K562 (cell line): ENCODE results near the gene RPRD1B. TPM values are rescaled to one million over a fixed set of nuclear protein-coding genes. Genes with fewer than 3 reads are reported as not detected.

Experiments
- ARID1B ChIP-seq: fragments of 450-650 bp; IDR thresholded peaks from 2 replicates; pipeline ENCODE4 v1.6.1; 2016; ENCODE audit warnings: antibody characterized with exemption, mild to moderate bottlenecking, inconsistent platforms
- BMI1 ChIP-seq: fragments of 150-350 bp; IDR thresholded peaks from 2 replicates; pipeline ENCODE4 v1.6.1; 2014; ENCODE audit warnings: low read length
- DDX20 ChIP-seq: fragments of 450-650 bp; IDR thresholded peaks from 2 replicates; pipeline ENCODE4 v1.6.1; 2016; ENCODE audit warnings: missing genetic modification characterization, low read depth, mild to moderate bottlenecking, missing compliant biosample characterization, moderate library complexity
- DIDO1 ChIP-seq: fragments of 450-650 bp; IDR thresholded peaks from 2 replicates; pipeline ENCODE4 v1.6.1; 2016; ENCODE audit warnings: low read depth, missing biosample characterization, missing genetic modification characterization
- E2F3 ChIP-seq: fragments of 250-450 bp; sonication (Bioruptor Pico); IDR thresholded peaks from 2 replicates; pipeline ENCODE4 v1.4.0; 2020; ENCODE audit warnings: mild to moderate bottlenecking
- GTF2E2 ChIP-seq: fragments of 200-800 bp; sonication (Bioruptor generic); IDR thresholded peaks from 2 replicates; pipeline ENCODE4 v1.6.1; 2016; ENCODE audit warnings: missing genetic modification characterization, missing compliant biosample characterization
- HDAC1 ChIP-seq, 2 experiments: fragments of 450-650 bp; IDR thresholded peaks; 2 replicates each; pipeline ENCODE4 v1.6.1; 2016 to 2017; ENCODE audit warnings: inconsistent platforms in 1 of 2, mild to moderate bottlenecking in 1 of 2, moderate library complexity in 1 of 2
- JUN ChIP-seq, 2 experiments: sonication (generic) in 1 of 2; formaldehyde crosslinking in 1 of 2; IDR thresholded peaks; 2 replicates each; pipeline versions ENCODE4 v1.6.1 to v1.8.0; 2012 to 2022; ENCODE audit warnings: borderline replicate concordance in 2 of 2, mild to moderate bottlenecking in 2 of 2, improper control_type of control experiment in 1 of 2, low read depth in 1 of 2, low read length in 1 of 2, missing genetic modification reagents in 1 of 2
- NBN ChIP-seq: fragments of 450-650 bp; IDR thresholded peaks from 2 replicates; pipeline ENCODE4 v1.6.1; 2016; ENCODE audit warnings: low read depth, mild to moderate bottlenecking
- NCOA4 ChIP-seq: fragments of 450-650 bp; IDR thresholded peaks from 2 replicates; pipeline ENCODE4 v1.6.1; 2018; ENCODE audit warnings: mild to moderate bottlenecking; ENCODE audit not compliant: partially characterized antibody
- POLR2A ChIP-seq: fragments of 450-650 bp; conservative IDR thresholded peaks from 2 replicates; pipeline ENCODE4 v1.6.1; 2016
- PTRF ChIP-seq: fragments of 450-650 bp; IDR thresholded peaks from 2 replicates; pipeline ENCODE4 v1.6.1; 2016; ENCODE audit warnings: mild to moderate bottlenecking, missing genetic modification characterization, missing compliant biosample characterization
- PTTG1 ChIP-seq: fragments of 450-650 bp; IDR thresholded peaks from 2 replicates; pipeline ENCODE4 v1.6.1; 2016; ENCODE audit warnings: low read depth, mild to moderate bottlenecking, missing genetic modification characterization, missing compliant biosample characterization
- RFX7 ChIP-seq: fragments of 250-450 bp; sonication (Bioruptor Pico); IDR thresholded peaks from 2 replicates; pipeline ENCODE4 v1.5.1; 2021; ENCODE audit warnings: mild to moderate bottlenecking
- TRIM24 ChIP-seq, 2 experiments: fragments of 450-650 bp; IDR thresholded peaks; 2 replicates each; pipeline ENCODE4 v1.6.1; 2016
- XRCC5 ChIP-seq: fragments of 200-400 bp; formaldehyde crosslinking; IDR thresholded peaks from 2 replicates; pipeline ENCODE4 v1.6.1; 2017; ENCODE audit warnings: low read depth, mild to moderate bottlenecking, low read length
- ZBTB17 ChIP-seq: fragments of 450-650 bp; formaldehyde crosslinking; IDR thresholded peaks from 2 replicates; pipeline ENCODE4 v1.4.0; 2020; ENCODE audit warnings: mild to moderate bottlenecking
- ZEB2 ChIP-seq: fragments of 450-650 bp; IDR thresholded peaks from 2 replicates; pipeline ENCODE4 v1.6.1; 2016
- ZFP36 ChIP-seq: fragments of 150-350 bp; IDR thresholded peaks from 2 replicates; pipeline ENCODE4 v1.6.1; 2018; ENCODE audit warnings: low read length, low read depth; ENCODE audit not compliant: partially characterized antibody
- ZNF408 ChIP-seq: fragments of 250-450 bp; sonication (Bioruptor Pico); IDR thresholded peaks from 2 replicates; pipeline ENCODE4 v1.4.0; 2020; ENCODE audit warnings: low read depth, mild to moderate bottlenecking, moderate library complexity
- ZNF583 ChIP-seq: fragments of 250-450 bp; sonication (Bioruptor Pico); IDR thresholded peaks from 2 replicates; pipeline ENCODE4 v1.4.0; 2020
- ZNF644 ChIP-seq: fragments of 200-800 bp; sonication (Bioruptor generic); IDR thresholded peaks from 2 replicates; pipeline ENCODE4 v1.6.1; 2016; ENCODE audit warnings: low read depth, missing genetic modification characterization, missing compliant biosample characterization
- polyA plus RNA-seq, 8 experiments: library from polyadenylated mRNA; depleted of rRNA in 4 of 8; stranded (reverse) in 5 of 8; unstranded in 3 of 8; fragments of >200 nt; fragmentation: Nextera tagmentation in 2 of 8; fragmentation: Illumina TruSeq in 1 of 8; extraction: Ambion mirVana in 2 of 8; extraction: Trizol in 1 of 8; gene quantifications; 2 replicates each; pipeline versions ENCODE4 v1.2.1 to v1.2.3, GENCODE V29; 2011 to 2014; ENCODE audit warnings: inconsistent platforms in 1 of 8, missing spikeins in 1 of 8
- total RNA-seq, 7 experiments: library from RNA; depleted of rRNA in 6 of 7; stranded (reverse); fragments of >200 nt in 6 of 7; fragmentation: Illumina TruSeq in 2 of 7; extraction: Trizol in 2 of 7; gene quantifications; 2 replicates each; pipeline versions ENCODE4 v1.2.1 to v1.2.3, GENCODE V29; 2011 to 2021; ENCODE audit warnings: low replicate concordance in 1 of 7
- TF ChIP-seq, protein P1 (sequence below), 2 experiments: fragments of 200-800 bp in 1 of 2; sonication (Bioruptor generic) in 1 of 2; sonication (generic) in 1 of 2; formaldehyde crosslinking in 1 of 2; IDR thresholded peaks in 1 of 2; conservative IDR thresholded peaks in 1 of 2; 2 replicates each; pipeline versions ENCODE4 v1.5.0 to v1.6.1; 2016 to 2020; ENCODE audit warnings: missing compliant biosample characterization in 1 of 2, missing genetic modification characterization in 1 of 2, missing genetic modification reagents in 1 of 2
- TF ChIP-seq, protein P2 (sequence below): sonication (generic); formaldehyde crosslinking; IDR thresholded peaks from 2 replicates; pipeline ENCODE4 v1.9.0; 2022; ENCODE audit warnings: mild to moderate bottlenecking, missing genetic modification reagents
- TF ChIP-seq, protein P3 (sequence below), 2 experiments: fragments of 450-650 bp in 1 of 2; sonication (generic) in 1 of 2; formaldehyde crosslinking; conservative IDR thresholded peaks; 2 replicates each; pipeline versions ENCODE4 v1.4.0 to v1.8.1; 2020 to 2022; ENCODE audit warnings: mild to moderate bottlenecking in 1 of 2, missing genetic modification reagents in 1 of 2
- TF ChIP-seq, protein P4 (sequence below): fragments of 250-450 bp; sonication (Bioruptor Pico); IDR thresholded peaks from 2 replicates; pipeline ENCODE4 v1.8.0; 2022; ENCODE audit warnings: moderate library complexity, mild to moderate bottlenecking, inconsistent platforms
- TF ChIP-seq, protein P5 (sequence below): fragments of 450-650 bp; formaldehyde crosslinking; conservative IDR thresholded peaks from 2 replicates; pipeline ENCODE4 v1.4.0; 2022; ENCODE audit warnings: mild to moderate bottlenecking, missing genetic modification characterization

Gene RPRD1B
- total and polyA plus RNA-seq, 9 of the 15 experiments (the other 6 are each of a cell fraction or from before 2014, with no cell fraction given): 5.5 to 43.0 (median 24.4) TPM

DNA sequence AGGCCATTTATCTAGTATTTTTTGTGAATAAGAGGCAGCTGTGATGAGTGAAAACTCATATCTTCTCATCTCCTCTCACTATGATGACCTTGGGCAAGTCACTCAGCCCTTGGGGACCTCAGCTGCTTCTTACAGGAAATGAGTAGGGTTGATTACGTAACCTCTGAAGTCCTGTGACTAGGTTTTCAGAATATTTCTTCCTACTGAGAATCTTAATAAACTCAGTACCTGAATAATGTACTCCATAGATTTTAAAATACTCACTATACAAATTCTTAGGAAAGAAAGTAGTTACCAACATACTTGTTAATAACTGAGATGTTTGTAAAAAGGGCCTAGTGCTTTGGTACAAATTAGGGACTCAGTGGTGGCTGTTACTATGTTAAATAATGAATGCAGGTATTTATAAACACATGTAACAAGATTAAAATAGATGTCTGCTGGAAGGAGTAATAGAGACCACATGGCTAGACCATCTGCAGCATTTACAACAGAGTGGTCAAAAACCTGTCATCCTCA is 60.9 kb downstream of the RPRD1B start (continued):
- TF ChIP-seq, protein P1, sequence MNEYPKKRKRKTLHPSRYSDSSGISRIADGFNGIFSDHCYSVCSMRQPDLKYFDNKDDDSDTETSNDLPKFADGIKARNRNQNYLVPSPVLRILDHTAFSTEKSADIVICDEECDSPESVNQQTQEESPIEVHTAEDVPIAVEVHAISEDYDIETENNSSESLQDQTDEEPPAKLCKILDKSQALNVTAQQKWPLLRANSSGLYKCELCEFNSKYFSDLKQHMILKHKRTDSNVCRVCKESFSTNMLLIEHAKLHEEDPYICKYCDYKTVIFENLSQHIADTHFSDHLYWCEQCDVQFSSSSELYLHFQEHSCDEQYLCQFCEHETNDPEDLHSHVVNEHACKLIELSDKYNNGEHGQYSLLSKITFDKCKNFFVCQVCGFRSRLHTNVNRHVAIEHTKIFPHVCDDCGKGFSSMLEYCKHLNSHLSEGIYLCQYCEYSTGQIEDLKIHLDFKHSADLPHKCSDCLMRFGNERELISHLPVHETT (CRISPR knock-in tag; conservative IDR thresholded peaks at IDR 0.05 in 1 of 2, IDR thresholded peaks at IDR 0.05 in 1 of 2): no peak; a peak in 1 of 4 replicates
- TF ChIP-seq ARID1B (peak; percentile 58; the same call in 1 of the 2 replicates), PTTG1 (peak; percentile 46; the same call in 1 of the 2 replicates), NCOA4 (no peak), DDX20 (no peak), ZFP36 (no peak), POLR2A (no peak), XRCC5 (no peak), JUN (IDR thresholded peaks at IDR 0.05; ENCODE audit: borderline replicate concordance, low read depth, low read length) (peak; percentile 74; the same call in 1 of the 2 replicates), JUN (CRISPR knock-in tag; IDR thresholded peaks at IDR 0.05; ENCODE audit: borderline replicate concordance) (no peak), RFX7 (CRISPR knock-in tag) (no peak), ZNF583 (CRISPR knock-in tag) (no peak), ZNF408 (CRISPR knock-in tag) (no peak), E2F3 (CRISPR knock-in tag) (no peak), ZBTB17 (CRISPR knock-in tag) (no peak), HDAC1 (IDR thresholded peaks at IDR 0.05) (no peak), PTRF (tag) (no peak), TRIM24 (IDR thresholded peaks at IDR 0.05) (peak in 1 of 2 experiments; percentile 23; a peak in 2 of 4 replicates), NBN (0 out of 2 replicates have a peak, but pooled peaks have one; percentile 16), GTF2E2 (tag) (no peak), DIDO1 (no peak), ZEB2 (no peak), ZNF644 (tag) (0 out of 2 replicates have a peak, but pooled peaks have one; percentile 29), BMI1 (no peak)
- TF ChIP-seq, protein P2, sequence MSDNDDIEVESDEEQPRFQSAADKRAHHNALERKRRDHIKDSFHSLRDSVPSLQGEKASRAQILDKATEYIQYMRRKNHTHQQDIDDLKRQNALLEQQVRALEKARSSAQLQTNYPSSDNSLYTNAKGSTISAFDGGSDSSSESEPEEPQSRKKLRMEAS (CRISPR knock-in tag): no peak
- TF ChIP-seq, protein P3, sequence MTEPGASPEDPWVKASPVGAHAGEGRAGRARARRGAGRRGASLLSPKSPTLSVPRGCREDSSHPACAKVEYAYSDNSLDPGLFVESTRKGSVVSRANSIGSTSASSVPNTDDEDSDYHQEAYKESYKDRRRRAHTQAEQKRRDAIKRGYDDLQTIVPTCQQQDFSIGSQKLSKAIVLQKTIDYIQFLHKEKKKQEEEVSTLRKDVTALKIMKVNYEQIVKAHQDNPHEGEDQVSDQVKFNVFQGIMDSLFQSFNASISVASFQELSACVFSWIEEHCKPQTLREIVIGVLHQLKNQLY (CRISPR knock-in tag; conservative IDR thresholded peaks at IDR 0.05): no peak
- TF ChIP-seq, protein P4, sequence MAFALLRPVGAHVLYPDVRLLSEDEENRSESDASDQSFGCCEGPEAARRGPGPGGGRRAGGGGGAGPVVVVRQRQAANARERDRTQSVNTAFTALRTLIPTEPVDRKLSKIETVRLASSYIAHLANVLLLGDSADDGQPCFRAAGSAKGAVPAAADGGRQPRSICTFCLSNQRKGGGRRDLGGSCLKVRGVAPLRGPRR (CRISPR knock-in tag): no peak
- TF ChIP-seq, protein P5, sequence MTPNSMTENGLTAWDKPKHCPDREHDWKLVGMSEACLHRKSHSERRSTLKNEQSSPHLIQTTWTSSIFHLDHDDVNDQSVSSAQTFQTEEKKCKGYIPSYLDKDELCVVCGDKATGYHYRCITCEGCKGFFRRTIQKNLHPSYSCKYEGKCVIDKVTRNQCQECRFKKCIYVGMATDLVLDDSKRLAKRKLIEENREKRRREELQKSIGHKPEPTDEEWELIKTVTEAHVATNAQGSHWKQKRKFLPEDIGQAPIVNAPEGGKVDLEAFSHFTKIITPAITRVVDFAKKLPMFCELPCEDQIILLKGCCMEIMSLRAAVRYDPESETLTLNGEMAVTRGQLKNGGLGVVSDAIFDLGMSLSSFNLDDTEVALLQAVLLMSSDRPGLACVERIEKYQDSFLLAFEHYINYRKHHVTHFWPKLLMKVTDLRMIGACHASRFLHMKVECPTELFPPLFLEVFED: no peak
